Activated CD4-positive, CD25-positive, alpha-beta regulatory T cell treated with anti-CD3 and anti-CD28 coated beads, Interleukin-2, amount 50 U/mL, for 24 hours (primary cell): ENCODE results near the gene SLC6A13.

Experiments
- ATAC-seq, 2 donors: fragments of 150-1000 bp; cut with Tn5 transposase; one replicate each; pipeline ENCODE4 v1.10.0; 2021; ENCODE audit warnings: mild to moderate bottlenecking in 1 of 2, moderate library complexity in 1 of 2

Gene SLC6A13

DNA sequence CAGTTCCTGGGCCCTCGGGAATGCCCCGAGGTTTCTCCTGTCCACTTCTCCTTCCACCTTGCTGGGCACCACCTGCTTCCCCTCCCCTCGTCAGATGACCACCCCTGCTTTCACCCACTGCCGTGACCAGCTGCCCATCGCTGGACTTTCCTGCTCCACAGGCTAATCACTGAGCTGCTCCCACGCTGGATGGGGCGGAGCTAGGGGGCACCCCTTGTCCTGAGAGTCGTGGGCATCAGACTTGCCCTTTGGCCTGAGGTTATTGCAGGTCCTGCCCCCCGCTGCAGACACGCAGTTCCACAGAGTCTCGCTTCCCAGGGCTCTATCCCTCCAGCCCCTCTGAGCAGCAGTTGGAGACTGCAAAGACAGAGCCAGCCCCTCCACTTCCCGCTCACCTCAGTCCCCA lies 49.1 kb downstream of the SLC6A13 start:
- no peak for ATAC-seq

DNA sequence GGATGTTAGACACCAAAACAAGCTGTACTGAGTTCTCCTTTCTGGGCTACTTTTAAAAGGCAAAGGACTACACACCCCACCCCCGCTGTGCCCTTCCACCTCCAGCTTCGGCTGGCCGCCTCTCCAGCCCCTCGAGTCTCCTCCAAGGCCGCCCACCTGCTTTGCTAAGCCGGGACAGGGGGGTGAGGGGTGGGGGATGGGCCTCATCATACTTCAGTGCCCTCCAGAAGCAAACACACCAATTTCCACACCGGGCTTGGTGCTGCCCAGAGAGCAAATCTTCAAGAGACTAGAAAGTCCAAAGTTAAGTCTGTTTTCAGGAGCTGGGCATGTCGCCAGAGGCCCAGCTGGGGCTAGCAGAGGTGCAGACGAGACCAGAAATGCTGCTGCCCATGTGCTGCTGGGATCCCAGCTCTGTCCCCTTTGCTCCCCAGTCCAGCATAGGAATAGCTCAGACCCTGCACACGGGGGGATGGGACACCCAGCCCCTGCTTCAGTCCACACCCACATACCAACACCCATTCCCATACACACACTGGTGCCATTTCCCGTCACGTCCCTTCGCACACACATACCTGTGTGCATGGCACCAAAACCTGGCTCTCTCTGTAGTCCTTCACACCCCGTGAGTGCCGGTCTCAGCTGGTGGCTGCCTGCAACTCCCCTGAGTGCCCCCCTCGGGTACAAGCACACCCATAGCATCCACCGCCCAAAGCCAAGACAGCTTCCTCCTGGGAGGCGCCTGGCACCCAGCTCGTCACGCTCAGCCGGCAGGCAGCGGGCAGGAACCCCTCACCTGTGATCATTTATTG lies 49.7 kb downstream of the SLC6A13 start:
- ATAC-seq: no peak

DNA sequence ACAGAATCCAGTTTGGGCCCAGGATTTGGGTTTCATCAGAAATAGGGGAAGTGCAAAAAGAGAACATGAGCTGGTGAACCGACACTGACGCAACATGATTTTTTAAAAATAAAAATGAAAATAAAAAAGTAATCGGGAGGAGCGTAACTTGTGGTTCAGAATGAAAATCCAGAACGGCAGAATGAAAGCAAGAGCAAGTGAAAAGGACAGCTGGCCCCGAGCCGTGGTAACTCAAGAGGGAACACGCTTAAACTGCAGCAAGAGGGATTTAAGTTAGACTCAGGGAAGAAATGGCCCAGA lies 50.3 kb downstream of the SLC6A13 start:
- ATAC-seq: no peak

DNA sequence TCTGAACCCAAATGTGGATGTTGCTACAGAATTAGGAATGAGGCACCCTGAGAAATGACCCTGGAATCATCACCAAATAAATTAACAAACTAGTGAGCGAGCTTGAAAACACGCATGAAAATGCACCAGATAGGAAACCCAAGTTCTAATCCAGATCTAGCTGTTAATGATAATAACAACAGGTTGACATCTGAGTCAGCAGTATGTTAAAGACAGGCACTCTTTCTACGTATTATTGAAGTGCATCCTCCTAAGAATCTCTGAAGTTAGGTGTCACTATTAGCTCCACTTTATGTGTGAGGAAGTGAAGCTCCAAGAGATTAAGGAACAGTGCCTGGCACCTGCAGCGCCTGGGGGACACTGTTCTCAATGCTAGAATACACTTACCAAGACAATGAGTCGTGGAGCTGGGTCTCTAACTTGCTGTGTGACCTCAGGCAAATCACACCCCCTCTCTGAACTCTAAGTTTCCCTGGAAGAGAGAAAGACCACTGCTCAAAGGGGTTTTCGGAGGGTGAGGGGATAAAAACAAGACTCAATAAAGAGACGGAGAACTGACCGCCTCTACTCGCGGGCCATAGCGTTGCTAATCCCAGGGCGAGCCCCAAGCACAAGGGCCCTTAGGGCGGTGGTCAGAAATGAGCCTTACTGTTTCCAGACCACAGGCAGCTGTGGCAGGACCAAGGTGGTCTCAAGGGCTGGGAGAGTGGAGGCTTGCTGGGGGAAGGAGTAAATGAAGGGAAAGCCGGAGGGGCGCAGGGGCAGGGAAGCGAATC lies 50.8 kb downstream of the SLC6A13 start:
- ATAC-seq: no peak

DNA sequence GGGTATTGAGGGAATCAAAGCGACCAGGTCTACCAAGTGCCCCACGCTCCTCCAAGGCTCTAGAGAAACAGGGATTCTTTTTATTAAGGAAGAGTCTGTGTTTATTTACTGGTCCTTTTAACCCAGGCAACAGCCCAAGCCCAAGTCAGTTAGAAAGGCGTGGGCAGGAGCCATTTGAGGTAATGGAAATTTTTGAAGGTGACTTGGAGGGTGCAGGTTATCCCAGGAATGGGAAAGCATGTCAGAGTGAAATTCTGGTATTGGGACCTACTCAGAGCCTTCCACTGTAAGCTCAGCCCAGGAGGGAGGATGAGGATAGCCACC lies 51.5 kb downstream of the SLC6A13 start:
- no peak for ATAC-seq

DNA sequence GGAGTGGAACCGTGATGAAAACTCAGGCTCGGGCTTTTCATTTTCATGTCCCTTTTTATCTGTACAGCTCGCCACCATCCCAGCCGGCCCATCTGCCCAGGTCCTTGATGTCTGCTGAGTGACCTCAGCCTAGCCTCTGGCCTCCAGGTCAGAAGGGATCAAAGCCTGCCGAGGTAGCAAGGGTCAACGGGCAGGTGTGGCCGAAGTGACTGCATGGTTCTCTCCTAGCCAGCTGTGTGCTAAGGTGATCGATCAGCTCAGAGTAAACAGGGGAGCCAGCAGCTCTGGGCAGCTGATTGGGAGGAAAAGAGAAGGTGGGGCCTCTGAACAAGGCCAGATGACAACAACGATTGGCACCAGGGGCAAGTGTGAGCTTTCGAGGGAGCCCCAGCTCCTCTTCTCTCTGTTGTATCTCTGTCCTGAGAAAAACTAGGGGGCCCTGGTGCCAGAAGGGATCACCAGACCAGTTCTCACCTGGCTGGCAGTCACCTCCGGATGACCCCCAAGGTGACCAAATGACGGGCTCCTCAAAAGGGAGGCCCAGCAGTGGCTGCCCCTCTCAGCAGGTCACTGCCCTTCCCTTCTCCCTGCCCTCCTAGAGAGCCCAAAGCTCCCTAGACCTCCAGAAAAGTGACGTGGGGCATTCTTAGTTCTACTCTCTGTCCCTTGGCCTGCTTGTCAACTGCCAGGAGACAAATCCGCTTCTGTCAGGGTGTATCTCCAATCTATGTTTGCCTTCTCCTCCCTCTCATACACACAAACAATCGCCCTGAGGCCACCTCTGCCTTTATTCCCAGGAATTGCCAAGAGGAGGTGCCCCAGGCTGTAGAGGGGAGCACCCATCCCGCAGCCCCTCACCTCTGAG lies 52.1 kb downstream of the SLC6A13 start:
- ATAC-seq: no peak

DNA sequence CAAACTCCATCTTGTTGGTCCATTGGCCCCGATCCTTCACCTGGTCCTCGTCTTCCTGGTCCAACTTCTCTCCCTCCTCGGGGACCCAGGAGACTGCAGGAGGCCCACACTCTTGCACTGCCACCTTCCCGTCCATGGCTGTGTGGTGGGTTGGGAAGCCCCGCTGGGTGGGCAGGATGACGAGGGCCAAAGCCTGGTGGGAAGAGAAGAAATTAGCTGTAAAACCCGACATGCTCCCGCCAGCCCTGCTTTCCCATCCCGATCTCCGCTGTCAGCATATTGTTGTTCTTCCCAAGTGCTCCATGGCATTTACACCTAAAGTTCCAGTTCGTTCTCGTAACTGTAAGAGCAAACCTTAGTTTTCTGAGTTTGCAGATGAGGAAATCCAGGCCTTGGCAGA lies 52.8 kb downstream of the SLC6A13 start:
- no peak for ATAC-seq

DNA sequence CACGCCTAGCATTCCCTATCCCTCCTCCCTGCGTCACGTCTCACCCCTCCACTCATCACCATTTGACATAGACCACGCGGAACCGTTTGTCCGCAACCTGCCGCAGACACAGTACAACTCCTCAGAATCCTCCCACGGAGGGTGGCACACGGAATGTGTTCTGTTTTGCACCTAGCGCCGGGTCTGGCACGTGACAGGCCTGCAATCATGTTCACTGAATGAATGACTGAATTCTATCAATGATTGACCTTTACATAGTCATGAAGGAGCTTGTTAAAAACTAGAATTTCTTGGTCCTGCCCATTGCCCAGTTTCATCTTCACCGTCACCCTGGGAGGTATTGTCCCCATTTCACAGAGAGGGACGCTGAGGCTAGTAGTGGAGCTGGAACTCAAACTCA lies 53.4 kb downstream of the SLC6A13 start:
- ATAC-seq: no peak

DNA sequence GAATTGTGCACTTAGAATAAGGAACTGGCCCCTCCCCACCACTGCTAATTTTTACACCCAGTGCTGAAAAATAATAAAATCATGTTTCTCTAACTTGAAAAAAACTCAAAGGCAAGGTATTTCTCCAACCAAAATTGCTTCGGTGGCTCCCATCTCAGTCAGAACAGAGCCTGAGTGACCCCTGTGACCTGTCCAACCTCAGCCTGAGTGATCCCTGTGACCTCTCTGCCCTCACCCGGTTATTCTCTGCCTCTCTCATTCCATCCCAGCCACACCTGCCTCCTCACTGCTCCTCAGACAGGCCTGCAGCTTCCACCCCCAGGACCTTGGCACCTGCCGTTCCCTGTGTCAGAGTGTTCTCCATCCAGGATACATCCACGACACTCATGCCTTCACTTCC lies 53.8 kb downstream of the SLC6A13 start:
- ATAC-seq: no peak

DNA sequence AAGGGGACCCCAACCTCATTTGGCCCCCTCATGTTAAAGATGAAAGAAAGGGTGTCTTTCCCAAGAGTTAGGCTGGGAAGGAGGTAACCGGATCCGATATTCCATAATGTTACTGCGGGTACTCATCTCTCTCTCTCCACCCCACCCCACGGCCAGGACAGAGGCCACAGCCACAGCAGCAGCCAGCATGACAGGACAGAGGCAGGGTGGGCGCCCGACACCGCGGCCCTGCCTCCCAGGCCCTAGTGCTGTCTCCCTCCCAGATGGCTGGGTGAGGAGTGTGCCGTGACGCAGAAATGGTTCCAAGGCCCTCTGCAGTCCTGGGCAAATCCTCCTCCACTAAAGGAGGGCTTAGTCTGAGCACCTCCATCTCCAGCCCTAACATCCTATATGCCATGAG lies 54.8 kb downstream of the SLC6A13 start:
- no peak for ATAC-seq

DNA sequence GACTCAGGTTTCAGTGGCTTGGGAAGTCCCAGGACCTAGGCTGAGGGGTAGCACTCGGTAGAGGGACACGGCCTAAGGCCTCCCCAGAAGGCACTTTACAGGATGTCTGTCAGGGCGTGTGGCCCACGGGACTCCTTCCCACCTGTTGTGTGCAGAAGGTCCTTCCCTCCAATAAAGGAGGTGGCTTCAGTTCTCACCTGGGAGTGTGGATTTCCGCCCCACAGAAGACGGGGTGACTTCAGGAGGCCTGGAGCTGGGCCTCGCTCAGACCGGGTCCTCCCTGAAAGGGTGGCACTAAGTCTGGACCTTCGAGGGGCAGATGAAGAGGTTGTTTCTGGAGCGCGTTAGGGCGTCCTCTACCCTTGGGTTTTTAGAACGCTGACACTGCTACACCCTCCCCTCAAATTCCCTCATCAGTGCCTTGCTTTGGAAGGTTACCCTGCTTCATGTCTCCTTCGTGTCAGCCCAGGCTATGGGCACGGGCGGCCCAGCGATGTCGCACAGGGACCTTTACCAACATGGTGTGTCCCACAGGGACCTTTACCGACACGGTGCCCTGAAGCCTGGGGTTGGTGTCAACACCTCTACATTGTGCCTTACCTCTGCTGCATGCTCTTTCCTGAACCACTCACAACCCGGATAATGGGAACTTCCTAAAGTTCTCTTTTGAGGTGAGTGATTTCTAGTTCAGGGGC lies 55.7 kb downstream of the SLC6A13 start:
- ATAC-seq: no peak

DNA sequence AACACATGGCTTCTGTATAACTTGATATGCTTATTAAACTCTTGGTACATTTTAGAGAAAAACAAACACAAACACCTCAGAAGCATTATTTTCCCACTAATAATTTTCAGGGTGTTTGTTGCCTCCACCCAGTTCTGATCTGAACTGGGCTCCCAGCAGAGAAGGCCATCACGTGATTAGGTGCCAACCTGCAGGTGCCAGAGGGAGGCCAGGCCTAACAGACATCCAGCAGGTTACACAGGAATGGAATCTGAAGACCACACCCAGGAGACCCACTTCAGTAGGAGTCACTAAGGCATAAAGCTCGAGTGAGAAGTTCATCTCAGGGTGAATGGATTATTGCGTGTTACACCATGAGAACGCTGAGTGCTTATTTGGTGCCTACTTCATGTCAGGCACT lies 57.6 kb downstream of the SLC6A13 start:
- ATAC-seq: no peak

DNA sequence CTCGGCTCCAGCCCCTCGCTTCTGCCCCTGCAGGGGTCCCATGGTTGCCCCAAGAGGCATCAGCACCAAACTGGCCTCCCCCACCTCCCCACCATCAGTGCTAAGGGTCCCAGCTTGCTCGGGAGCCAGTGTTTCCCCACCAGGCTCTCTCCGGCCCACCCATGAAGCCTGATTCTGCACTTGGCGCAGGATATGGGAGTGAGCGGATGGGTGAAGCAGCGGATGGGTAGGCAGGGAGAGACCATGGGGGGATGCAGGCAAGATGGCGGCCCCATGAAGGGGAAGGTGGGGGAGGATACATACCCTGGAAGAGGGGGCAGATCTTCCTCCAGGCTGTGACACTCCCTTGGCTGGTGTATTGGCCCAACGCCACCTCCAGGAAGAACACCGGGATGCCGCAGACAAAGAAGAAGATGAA lies 58.4 kb downstream of the SLC6A13 start:
- no peak for ATAC-seq

DNA sequence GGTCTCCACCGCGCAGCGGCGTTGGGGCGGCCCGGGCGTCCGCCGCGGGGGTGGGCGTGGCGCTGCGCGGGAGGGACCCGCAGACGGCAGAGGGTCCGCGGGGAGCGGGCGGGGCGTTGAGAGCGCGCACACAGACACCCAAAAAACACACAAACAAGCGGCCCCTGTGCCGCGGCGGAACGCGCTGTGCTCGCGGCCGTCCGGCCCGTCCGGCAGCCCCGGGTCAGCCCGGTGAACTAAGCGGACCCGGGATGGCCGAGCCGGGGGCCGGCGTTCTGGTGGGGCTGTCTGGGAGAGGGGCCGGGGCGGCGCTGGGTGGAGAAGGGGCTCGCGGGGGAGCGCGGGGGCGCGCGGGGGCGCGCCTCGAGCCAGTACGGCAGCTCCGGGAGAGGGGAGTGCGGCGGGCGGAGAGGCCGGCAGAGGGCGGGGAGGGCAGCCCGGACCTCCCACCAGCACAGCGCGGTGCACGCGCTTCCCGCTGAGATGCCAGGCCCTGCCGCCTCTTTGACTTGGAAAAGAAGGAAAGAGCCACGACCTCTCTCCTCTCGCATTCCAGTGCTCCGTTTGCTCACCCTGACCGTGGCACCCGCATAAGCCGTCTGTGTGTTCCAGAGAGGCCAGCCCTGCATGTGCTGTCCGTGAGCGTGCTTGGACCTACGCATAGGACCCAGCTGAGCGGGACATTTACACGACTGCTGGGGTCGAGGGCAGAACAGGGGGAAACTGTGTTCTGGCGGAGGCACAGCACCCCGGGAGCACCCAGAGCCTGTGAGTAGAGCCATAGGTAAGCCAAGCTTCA lies 59.0 kb downstream of the SLC6A13 start:
- no peak for ATAC-seq

DNA sequence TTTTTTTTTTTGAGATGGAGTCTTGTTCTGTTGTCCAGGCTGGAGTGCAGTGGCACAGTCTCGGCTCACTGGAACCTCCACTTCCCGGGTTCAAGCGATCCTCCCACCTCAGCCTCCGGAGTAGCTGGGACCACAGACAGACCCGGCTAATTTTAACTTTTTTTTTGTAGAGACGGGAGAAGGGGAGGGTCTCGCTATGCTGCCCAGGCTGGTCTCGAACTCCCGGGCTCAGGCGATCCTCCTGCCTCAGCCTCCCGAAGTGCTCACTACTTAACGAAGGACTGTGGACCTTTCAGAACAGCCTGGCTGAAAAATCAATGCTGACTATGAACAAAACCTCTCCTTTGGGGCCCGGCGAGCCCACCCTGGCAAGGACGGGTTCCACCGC lies 59.6 kb downstream of the SLC6A13 start:
- no peak for ATAC-seq

DNA sequence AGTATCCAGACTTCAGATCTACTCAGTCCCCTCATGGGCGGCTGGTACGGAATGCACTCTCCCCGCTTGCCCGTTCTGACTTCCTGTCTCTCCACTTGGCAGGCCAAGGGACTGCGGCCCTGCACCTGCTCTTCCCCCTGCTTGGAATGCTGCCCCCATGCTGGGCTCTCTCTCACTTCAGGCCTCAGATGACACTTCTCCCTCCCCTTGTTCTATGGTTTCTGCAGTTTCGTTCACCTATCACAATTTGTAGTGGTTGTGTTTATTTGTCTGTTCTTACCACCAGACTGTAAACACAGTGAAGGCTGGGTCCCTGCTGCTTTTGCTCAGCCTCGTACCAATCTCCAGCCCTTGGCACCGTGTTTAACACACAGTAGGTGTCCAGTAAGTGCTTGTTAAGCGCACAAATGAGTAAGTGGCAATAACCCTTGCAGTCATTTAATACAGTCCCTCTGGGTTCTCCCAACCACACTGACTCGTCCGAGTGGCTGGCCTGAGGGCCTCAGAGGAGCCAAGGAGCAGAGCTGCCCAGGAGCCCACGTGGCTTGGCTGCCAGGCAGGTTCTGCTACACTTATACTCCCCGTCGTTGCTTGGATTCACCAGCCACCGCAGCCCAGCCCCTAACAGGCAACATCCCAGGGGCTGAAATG lies 60.4 kb downstream of the SLC6A13 start:
- no peak for ATAC-seq

DNA sequence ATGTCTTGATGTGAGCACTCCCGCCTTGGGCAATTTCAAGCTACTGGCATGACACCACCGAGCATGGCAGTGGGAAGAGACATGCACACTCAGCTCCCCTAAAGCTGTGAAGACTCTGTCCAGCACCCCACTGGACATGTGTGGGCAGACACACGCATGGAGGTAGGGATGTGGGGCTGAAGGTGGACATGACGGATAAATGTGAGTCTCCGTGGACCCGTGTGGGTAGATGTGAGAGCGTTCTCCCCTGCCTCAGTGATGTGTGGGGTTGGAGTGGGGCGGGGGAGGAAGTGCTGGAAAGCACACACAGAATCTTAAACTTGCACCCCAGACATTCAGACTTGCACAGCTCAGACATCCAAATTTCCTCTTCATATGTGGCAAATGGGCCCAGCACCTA lies 61.3 kb downstream of the SLC6A13 start:
- no peak for ATAC-seq

DNA sequence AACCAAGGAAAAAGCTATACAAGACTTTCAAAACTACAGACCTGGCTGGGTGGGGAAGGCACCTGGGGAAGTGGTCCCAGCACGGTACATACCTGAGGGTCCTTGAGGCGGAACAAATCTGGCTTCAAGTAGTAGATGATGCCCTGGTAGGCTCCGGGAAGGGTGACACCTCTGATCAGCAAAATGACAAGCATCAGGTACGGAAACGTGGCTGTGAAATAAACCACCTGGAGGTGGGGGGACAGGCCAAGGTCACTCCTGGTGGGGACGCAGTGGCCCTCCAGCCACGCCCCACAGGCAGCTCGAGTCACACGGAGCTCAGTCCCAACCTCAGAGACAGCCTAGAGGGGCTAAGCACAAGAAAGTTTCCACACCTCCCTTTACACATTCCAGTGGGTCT lies 63.9 kb downstream of the SLC6A13 start:
- ATAC-seq: no peak

DNA sequence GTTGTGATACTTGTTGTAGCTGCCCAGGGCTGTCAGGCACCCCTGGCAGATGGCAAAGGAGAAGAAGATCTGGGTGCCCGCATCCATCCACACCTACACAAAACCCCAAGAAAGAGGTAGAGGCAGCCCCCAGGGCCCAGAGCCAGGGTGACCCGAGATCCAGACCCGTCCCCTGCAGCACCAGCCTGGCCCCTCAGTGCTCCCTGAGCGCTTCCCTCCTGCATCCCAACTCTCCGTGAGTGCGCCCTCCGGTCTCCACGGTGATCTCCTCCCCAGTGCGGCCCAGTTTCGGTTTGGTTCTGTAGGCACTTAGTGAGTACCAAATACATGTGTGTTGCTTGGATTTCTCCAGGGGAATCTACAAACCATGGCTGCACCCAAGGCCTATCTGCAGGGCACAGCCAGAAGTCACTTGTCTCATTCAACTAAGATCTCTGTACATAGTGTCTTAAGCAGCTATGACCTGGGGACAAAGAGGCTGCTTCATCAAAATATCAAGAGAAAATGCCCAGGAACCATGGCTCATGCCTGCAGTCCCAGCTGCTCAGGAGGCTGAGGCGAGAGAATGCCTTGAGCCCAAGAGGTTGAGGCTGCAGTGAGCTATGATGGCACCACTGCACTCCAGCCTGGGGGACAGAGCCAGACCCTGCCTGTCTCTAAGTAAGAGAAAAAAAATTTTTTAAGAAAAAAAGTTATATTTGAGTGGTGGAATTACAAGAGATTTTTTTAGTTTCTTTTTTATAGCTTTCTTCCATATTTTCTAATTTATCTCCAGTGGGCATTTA lies 64.5 kb downstream of the SLC6A13 start:
- ATAC-seq: no peak

DNA sequence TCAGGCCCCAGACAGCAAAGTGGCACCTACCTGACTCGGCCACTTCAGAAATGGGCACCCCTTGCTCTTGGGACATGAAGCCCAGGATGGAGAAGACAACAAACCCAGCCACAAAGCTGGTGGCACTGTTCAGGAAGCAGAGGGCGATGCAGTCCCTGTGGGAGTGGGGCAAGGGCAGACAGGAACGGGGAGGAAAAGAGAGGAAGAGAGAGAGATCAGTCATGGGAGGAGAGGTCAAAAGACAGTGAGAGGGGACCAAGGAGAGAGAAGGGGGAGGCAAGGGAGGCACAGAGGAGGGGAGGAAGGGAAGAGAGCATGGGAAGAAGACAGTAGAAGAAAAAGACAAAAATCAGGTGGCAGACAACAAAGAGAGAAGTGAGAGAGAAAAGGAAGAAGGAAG lies 65.3 kb downstream of the SLC6A13 start:
- no peak for ATAC-seq

DNA sequence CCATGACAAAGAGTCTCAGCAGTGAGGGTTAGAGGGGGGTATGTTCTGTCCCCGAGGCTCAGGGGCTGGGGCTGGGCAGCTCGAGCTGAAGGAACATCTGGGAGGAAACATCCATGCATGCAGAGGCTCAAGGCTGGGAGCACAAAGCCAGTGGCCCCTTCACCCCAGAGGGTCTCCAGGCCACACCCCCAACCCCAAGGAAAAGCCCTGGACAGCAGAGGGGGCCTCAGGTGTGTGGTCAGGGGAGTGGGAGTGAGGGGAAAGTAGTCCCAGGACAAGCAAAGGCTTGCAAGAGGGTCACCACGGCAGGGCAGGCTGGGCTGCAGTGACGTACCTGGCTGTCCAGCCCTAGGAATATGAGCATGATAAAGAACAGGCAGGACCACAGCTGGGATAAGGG lies 66.2 kb downstream of the SLC6A13 start:
- ATAC-seq: no peak
